H1 (cell line): ENCODE results near the gene GLG1. TPM values are rescaled to one million over a fixed set of nuclear protein-coding genes. Genes with fewer than 3 reads are reported as not detected.

Source experiments
- CTCF ChIA-PET: fragments of 300-600 bp; sonication (Branson Sonifier 250); formaldehyde crosslinking; loops from one replicate; lab custom pipeline; 2021; ENCODE audit not compliant: partially characterized antibody; lab: Charles Lee
- POLR2A ChIA-PET: fragments of 300-600 bp; sonication (Branson Sonifier 250); formaldehyde crosslinking; loops from one replicate; lab custom pipeline; 2021; ENCODE audit warnings: inconsistent platforms; ENCODE audit not compliant: partially characterized antibody; lab: Charles Lee
- DNase-seq, 2 experiments: peaks; one replicate each; pipeline versions ENCODE4 v3.0.0 to v3.0.0-alpha.2; 2010 to 2022; ENCODE audit warnings: low spot score in 2 of 2, low read depth in 1 of 2, mixed read lengths in 1 of 2
- FAIRE-seq: peaks from 2 replicates; lab custom pipeline; 2011; peaks lifted over from hg19 to GRCh38; lab: Jason Lieb, UNC
- H2AFZ ChIP-seq: 2 replicates; pipeline ENCODE4 v1.8.1; 2012; ENCODE audit warnings: low read length, inconsistent platforms
- H2AK5ac ChIP-seq: 2 replicates; pipeline ENCODE4 v1.6.1; 2013; ENCODE audit warnings: low read depth, low read length
- H2BK120ac ChIP-seq: replicated peaks from 2 replicates; pipeline ENCODE3; 2013; ENCODE audit warnings: low read depth, low read length, inconsistent platforms
- H2BK12ac ChIP-seq: 2 replicates; pipeline ENCODE4 v1.6.1; 2013; ENCODE audit warnings: low read depth, low read length
- H2BK15ac ChIP-seq: 2 replicates; pipeline ENCODE4 v1.6.1; 2013; ENCODE audit warnings: low read length
- H2BK20ac ChIP-seq: 2 replicates; pipeline ENCODE4 v1.6.1; 2013; ENCODE audit warnings: low read length
- H2BK5ac ChIP-seq: 2 replicates; pipeline ENCODE4 v1.6.1; 2013; ENCODE audit warnings: low read depth, low read length
- H3K14ac ChIP-seq: 2 replicates; pipeline ENCODE4 v1.6.1; 2013; ENCODE audit warnings: inconsistent platforms; ENCODE audit not compliant: insufficient read length
- H3K18ac ChIP-seq: 2 replicates; pipeline ENCODE4 v1.6.1; 2013; ENCODE audit warnings: low read length; ENCODE audit errors: extremely low read depth
- H3K23ac ChIP-seq: 2 replicates; pipeline ENCODE4 v1.6.1; 2013; ENCODE audit warnings: inconsistent platforms; ENCODE audit not compliant: insufficient read length
- H3K23me2 ChIP-seq: 2 replicates; pipeline ENCODE4 v1.6.1; 2013; ENCODE audit warnings: low read depth, low read length
- H3K27ac ChIP-seq: 2 replicates; pipeline ENCODE4 v1.6.1; 2011; ENCODE audit warnings: low read depth, low read length, inconsistent platforms
- H3K27me3 ChIP-seq, 4 experiments: replicated peaks in 1 of 4; 1 replicate in 1 of 4; 2 replicates in 3 of 4; pipeline versions ENCODE4 v1.6.1 to v1.8.1; 2011 to 2013; ENCODE audit warnings: low read length in 3 of 4, mild to moderate bottlenecking in 3 of 4, inconsistent platforms in 2 of 4, mixed read lengths in 2 of 4, moderate library complexity in 1 of 4; ENCODE audit not compliant: control insufficient read depth in 3 of 4, insufficient read depth in 3 of 4; ENCODE audit errors: extremely low read depth in 1 of 4
- H3K36me3 ChIP-seq, 4 experiments: 2 replicates each; pipeline versions ENCODE4 v1.6.1 to v1.8.1; 2011 to 2013; ENCODE audit warnings: mild to moderate bottlenecking in 4 of 4, low read length in 3 of 4, moderate library complexity in 2 of 4, control low read depth in 1 of 4, inconsistent platforms in 1 of 4; ENCODE audit not compliant: insufficient read depth in 4 of 4, control insufficient read depth in 2 of 4
- H3K4ac ChIP-seq: replicated peaks from 2 replicates; pipeline ENCODE3; 2013; ENCODE audit warnings: low read length, low read depth, mixed read lengths, inconsistent platforms; ENCODE audit not compliant: insufficient read length
- H3K4me1 ChIP-seq, 4 experiments: replicated peaks in 1 of 4; 1 replicate in 1 of 4; 2 replicates in 3 of 4; pipeline versions ENCODE4 v1.6.1 to v1.8.1; 2011 to 2013; ENCODE audit warnings: low read length in 3 of 4, inconsistent platforms in 2 of 4, mixed read lengths in 1 of 4; ENCODE audit not compliant: insufficient read depth in 4 of 4, control insufficient read depth in 3 of 4
- H3K4me2 ChIP-seq, 2 experiments: 2 replicates each; pipeline versions ENCODE4 v1.6.1 to v1.8.1; 2011 to 2013; ENCODE audit warnings: low read depth in 2 of 2, low read length in 2 of 2, control low read depth in 1 of 2, inconsistent platforms in 1 of 2, mild to moderate bottlenecking in 1 of 2; ENCODE audit not compliant: insufficient read depth in 1 of 2
- H3K4me3 ChIP-seq, 4 experiments: fragments of 200-600, 300-600 bp in 1 of 4; sonication (generic), shearing (Covaris generic), sonication (Bioruptor Twin) in 1 of 4; 2 replicates each; pipeline versions ENCODE4 v1.5.1 to v1.8.1; 2011 to 2016; ENCODE audit warnings: low read length in 4 of 4, low read depth in 3 of 4, control low read depth in 2 of 4, inconsistent platforms in 2 of 4, mild to moderate bottlenecking in 2 of 4, mixed read lengths in 1 of 4, moderate library complexity in 1 of 4; ENCODE audit not compliant: insufficient read depth in 2 of 4; ENCODE audit errors: extremely low read depth in 1 of 4
- H3K56ac ChIP-seq: replicated peaks from 2 replicates; pipeline ENCODE3; 2013; ENCODE audit warnings: low read depth, mild to moderate bottlenecking, mixed read lengths, low read length, inconsistent platforms; ENCODE audit not compliant: insufficient read length
- H3K79me1 ChIP-seq: 2 replicates; pipeline ENCODE4 v1.6.1; 2013; ENCODE audit warnings: low read depth, low read length, control low read depth
- H3K79me2 ChIP-seq, 2 experiments: 2 replicates each; pipeline versions ENCODE4 v1.6.1 to v1.8.1; 2012 to 2013; ENCODE audit warnings: low read length in 2 of 2, mild to moderate bottlenecking in 2 of 2, inconsistent platforms in 1 of 2; ENCODE audit not compliant: insufficient read depth in 2 of 2, control insufficient read depth in 1 of 2
- H3K9ac ChIP-seq, 4 experiments: replicated peaks in 1 of 4; 1 replicate in 1 of 4; 2 replicates in 3 of 4; pipeline versions ENCODE4 v1.6.1 to v1.8.1; 2011 to 2013; ENCODE audit warnings: low read depth in 3 of 4, low read length in 3 of 4, control low read depth in 2 of 4, mild to moderate bottlenecking in 2 of 4, moderate library complexity in 2 of 4, inconsistent platforms in 1 of 4; ENCODE audit errors: extremely low read depth in 1 of 4
- H3K9me3 ChIP-seq, 2 experiments: 2 replicates each; pipeline versions ENCODE4 v1.6.1 to v1.8.1; 2012 to 2013; ENCODE audit warnings: mild to moderate bottlenecking in 2 of 2, moderate library complexity in 2 of 2, control low read depth in 1 of 2, inconsistent platforms in 1 of 2, low read depth in 1 of 2, low read length in 1 of 2, mixed read lengths in 1 of 2; ENCODE audit not compliant: insufficient read depth in 2 of 2
- H4K20me1 ChIP-seq, 2 experiments: replicated peaks in 1 of 2; 2 replicates each; pipeline versions ENCODE3 to v1.8.1; 2011 to 2013; ENCODE audit warnings: inconsistent platforms in 2 of 2, low read length in 2 of 2, mild to moderate bottlenecking in 1 of 2; ENCODE audit not compliant: insufficient read depth in 2 of 2, control insufficient read depth in 1 of 2
- H4K5ac ChIP-seq: 2 replicates; pipeline ENCODE4 v1.6.1; 2013; ENCODE audit warnings: low read length, low read depth, mixed read lengths, inconsistent platforms; ENCODE audit not compliant: insufficient read length
- H4K8ac ChIP-seq: 2 replicates; pipeline ENCODE4 v1.8.0; 2013; ENCODE audit warnings: mild to moderate bottlenecking, moderate library complexity, low read length, inconsistent platforms; ENCODE audit not compliant: insufficient read depth; ENCODE audit errors: extremely low read depth
- H4K91ac ChIP-seq: replicated peaks from 2 replicates; pipeline ENCODE3; 2013; ENCODE audit warnings: low read length, mixed read lengths, inconsistent platforms; ENCODE audit not compliant: insufficient read length
- BRCA1 ChIP-seq: IDR thresholded peaks from 2 replicates; pipeline ENCODE4 v1.6.1; 2012; ENCODE audit warnings: low read depth, low read length, improper control_type of control experiment
- CBX5 ChIP-seq: fragments of 300-800, 300-1000 bp; sonication (generic); IDR thresholded peaks from 2 replicates; pipeline ENCODE4 v1.7.1; 2016; ENCODE audit warnings: antibody characterized with exemption, low read length, low read depth
- EP300 ChIP-seq, 2 experiments: IDR thresholded peaks; 1 replicate in 1 of 2; 2 replicates in 1 of 2; pipeline ENCODE4 v1.6.1; 2011 to 2012; ENCODE audit warnings: low read depth in 2 of 2, low read length in 2 of 2, mild to moderate bottlenecking in 2 of 2, borderline replicate concordance in 1 of 2, inconsistent platforms in 1 of 2, moderate library complexity in 1 of 2
- KDM4A ChIP-seq: IDR thresholded peaks from one replicate; pipeline ENCODE4 v1.7.1; 2012; ENCODE audit warnings: low read depth, mild to moderate bottlenecking, moderate library complexity, low read length, inconsistent platforms; ENCODE audit not compliant: severe bottlenecking
- POLR2AphosphoS5 ChIP-seq: IDR thresholded peaks from 2 replicates; pipeline ENCODE4 v1.6.1; 2011; ENCODE audit warnings: low read depth, low read length
- SP2 ChIP-seq: IDR thresholded peaks from 2 replicates; pipeline ENCODE4 v1.6.1; 2012; ENCODE audit warnings: mild to moderate bottlenecking, low read length, inconsistent platforms
- SRF ChIP-seq: IDR thresholded peaks from 2 replicates; pipeline ENCODE4 v1.6.1; 2011; ENCODE audit warnings: mild to moderate bottlenecking, low read depth, low read length, moderate library complexity
- WGBS, 2 experiments: shearing (Covaris generic) in 1 of 2; methylation state at CpG; one replicate each; pipeline versions ENCODE4 v1.1.6 to v1.1.7; 2013 to 2015; ENCODE audit warnings: low lambda C conversion rate in 2 of 2, mixed read lengths in 2 of 2, inconsistent platforms in 1 of 2, low coverage in 1 of 2, missing lambda C conversion rate in 1 of 2; ENCODE audit not compliant: insufficient replicate concordance in 2 of 2, insufficient coverage in 1 of 2, insufficient read length in 1 of 2; ENCODE audit errors: extremely low coverage in 1 of 2, missing lambda C conversion rate in 1 of 2; 5-methylcytosine and 5-hydroxymethylcytosine counted together
- polyA plus RNA-seq, 7 experiments: library from polyadenylated mRNA; depleted of rRNA in 3 of 7; stranded (reverse) in 5 of 7; unstranded in 2 of 7; fragments of >200 nt in 5 of 7; fragments of 200-250 nt in 2 of 7; gene quantifications; 1 replicate in 5 of 7; 2 replicates in 1 of 7; 4 replicates in 1 of 7; pipeline versions ENCODE4 v1.2.1 to v1.2.3, GENCODE V29; 2011 to 2013; ENCODE audit warnings: missing spikeins in 2 of 7, mixed read lengths in 2 of 7
- total RNA-seq: library from RNA; stranded (reverse); fragmentation: NEBNext Ultra II Directional; extraction: Animal tissue kit (Norgen Biotek cat#: 25700); gene quantifications from 2 replicates; pipeline ENCODE4 v1.2.1, GENCODE V29; 2021

GLG1 gene
- total and polyA plus RNA-seq, 2 of the 8 experiments (the other 6 are each of a cell fraction or from before 2014, with no cell fraction given) = 53.4 to 139 TPM

- no peak overlapping the region for H3K23ac ChIP-seq
- no peak overlapping the region for H4K8ac ChIP-seq
- H3K4me3 ChIP-seq = no peak overlapping the region
- H2BK15ac ChIP-seq = no peak overlapping the region
- H3K79me2 ChIP-seq = peaks cover 10 to 94% of the 10 kb centered on the region in 2 experiments
- CTCF ChIA-PET = interaction anchor here (0.6 to 0.9 kb wide), 3 partner anchors 9 to 76 kb away, joined by 3 to 4 read pairs (median 3); no protein-coding TSS in a partner anchor
- no peak overlapping the region for H3K14ac ChIP-seq
- H4K91ac ChIP-seq = no peak overlapping the region
- no peak overlapping the region for H2BK20ac ChIP-seq
- no peak overlapping the region for H3K9ac ChIP-seq
- no peak for FAIRE-seq
- DNase-seq = no peak
- no peak overlapping the region for H2BK5ac ChIP-seq
- H4K20me1 ChIP-seq = peaks cover 9 to 22% of the 10 kb centered on the region in 2 experiments
- no peaks in the 10 kb centered on the region for H3K27me3 ChIP-seq
- H3K4me1 ChIP-seq = no peaks in the 10 kb centered on the region
- H3K36me3 ChIP-seq = no peaks in the 10 kb centered on the region
- no peaks in the 10 kb centered on the region for H3K23me2 ChIP-seq
- H2BK120ac ChIP-seq = no peak overlapping the region
- H3K4me2 ChIP-seq = no peak overlapping the region
- no peak overlapping the region for H2AK5ac ChIP-seq
- 79% methylated on average over 5 of the region's 5 CpGs; no CpG with 5 or more reads in 1 of the 2 experiments for WGBS, 2 experiments
- H3K9me3 ChIP-seq = no peaks in the 10 kb centered on the region
- H4K5ac ChIP-seq = no peak overlapping the region
- H3K18ac ChIP-seq = no peak overlapping the region
- H3K56ac ChIP-seq = no peak overlapping the region
- no peak overlapping the region for H2AFZ ChIP-seq
- no peak overlapping the region for H3K4ac ChIP-seq
- H3K27ac ChIP-seq = no peak overlapping the region
- peaks cover 15% of the 10 kb centered on the region for H3K79me1 ChIP-seq
- TF ChIP-seq POLR2AphosphoS5 (no peak), EP300 (IDR thresholded peaks at IDR 0.05; ENCODE audit: borderline replicate concordance in 1 of 2, low read depth in 2 of 2, low read length in 2 of 2) (no peak), BRCA1 (no peak), SP2 (no peak), CBX5 (no peak), KDM4A (no peak), SRF (no peak)
- POLR2A ChIA-PET = interaction anchor here (0.6 to 2.1 kb wide), 3 partner anchors 10 to 643 kb away, joined by 3 to 4 read pairs (median 4); partner anchors contain the start of gene GLG1
- H2BK12ac ChIP-seq = no peak overlapping the region
Observed at GRCh38 chr16:74570412-74571301, 36.3 kb downstream of the GLG1 start.
